WERI-Rb-1 (cell line): ENCODE results near the gene DCXR.

Experiments
- DNase-seq: peaks from one replicate; pipeline ENCODE4 v3.0.0-alpha.2; 2020
- H3K27ac ChIP-seq: fragments of 250-450 bp; sonication (Bioruptor Pico); 2 replicates; pipeline ENCODE4 v1.5.1; 2020; ENCODE audit warnings: mild to moderate bottlenecking, moderate library complexity
- H3K27me3 ChIP-seq: fragments of 250-450 bp; sonication (Bioruptor Pico); 2 replicates; pipeline ENCODE4 v1.5.1; 2021; ENCODE audit warnings: mild to moderate bottlenecking, low read depth, moderate library complexity; ENCODE audit not compliant: insufficient read depth, severe bottlenecking
- H3K36me3 ChIP-seq: fragments of 250-450 bp; sonication (Bioruptor Pico); 2 replicates; pipeline ENCODE4 v1.5.1; 2020; ENCODE audit warnings: mild to moderate bottlenecking, moderate library complexity
- H3K4me3 ChIP-seq: 2 replicates; pipeline ENCODE4 v1.5.1; 2011; ENCODE audit warnings: low read depth, mild to moderate bottlenecking, control low read depth, low read length
- H3K9me3 ChIP-seq: fragments of 250-450 bp; sonication (Bioruptor Pico); 2 replicates; pipeline ENCODE4 v1.5.1; 2021; ENCODE audit warnings: mild to moderate bottlenecking, moderate library complexity; ENCODE audit not compliant: severe bottlenecking
- CTCF ChIP-seq: IDR thresholded peaks from 2 replicates; pipeline ENCODE4 v1.5.1; 2011; ENCODE audit warnings: low read depth, mild to moderate bottlenecking, control low read depth, inconsistent platforms, low read length

DCXR gene

GRCh38 chr17:82021900-82022309, 15.6 kb downstream of the DCXR start:
- no peaks in the 10 kb centered on the region for H3K9me3 ChIP-seq
- H3K4me3 ChIP-seq, result peak overlapping the region; percentile 82
- TF ChIP-seq CTCF, result no peak
- H3K36me3 ChIP-seq, result peaks cover 35% of the 10 kb centered on the region
- no peaks in the 10 kb centered on the region for H3K27me3 ChIP-seq
- H3K27ac ChIP-seq, result peak overlapping the region; percentile 72
- DNase-seq, result no peak

- Histone ChIP-seq H3K9me3 (no peaks in the 10 kb centered on the region), H3K27ac (no peak overlapping the region), H3K4me3 (peak overlapping the region; percentile 82), H3K27me3 (no peaks in the 10 kb centered on the region), H3K36me3 (peaks cover 35% of the 10 kb centered on the region)
- DNase-seq, result peak; percentile 88
- peak; percentile 91 for TF ChIP-seq CTCF
Observed at GRCh38 chr17:82021107-82021899, 16.2 kb downstream of the DCXR start.

- Histone ChIP-seq H3K27ac (no peak overlapping the region), H3K4me3 (no peak overlapping the region), H3K27me3 (no peaks in the 10 kb centered on the region)
Observed at GRCh38 chr17:82020572-82021106, 16.9 kb downstream of the DCXR start.

GRCh38 chr17:82019690-82020571, 17.6 kb downstream of the DCXR start:
- DNase-seq, result peak; percentile 91
- no peaks in the 10 kb centered on the region for H3K9me3 ChIP-seq
- H3K36me3 ChIP-seq, result peaks cover 32% of the 10 kb centered on the region
- H3K27ac ChIP-seq, result peak overlapping the region; percentile 40
- H3K27me3 ChIP-seq, result no peaks in the 10 kb centered on the region
- peak; percentile 99 for TF ChIP-seq CTCF
- H3K4me3 ChIP-seq, result no peak overlapping the region

More at GRCh38 chr17:82020572-82021106, 16.9 kb downstream of the DCXR start:
- Histone ChIP-seq H3K9me3 (no peaks in the 10 kb centered on the region), H3K36me3 (peaks cover 34% of the 10 kb centered on the region)
- no peak for TF ChIP-seq CTCF
- DNase-seq, result no peak

- TF ChIP-seq CTCF, result no peak
- no peaks in the 10 kb centered on the region for H3K27me3 ChIP-seq
- DNase-seq, result no peak
- no peaks in the 10 kb centered on the region for H3K9me3 ChIP-seq
- peaks cover 32% of the 10 kb centered on the region for H3K36me3 ChIP-seq
- H3K4me3 ChIP-seq, result no peak overlapping the region
- H3K27ac ChIP-seq, result no peak overlapping the region; the same call in 1 of the 2 replicates
Observed at GRCh38 chr17:82018989-82019689, 18.4 kb downstream of the DCXR start.
